Fibroblast of mammary gland (primary cell): Measurements from ENCODE around the gene SMAGP.

Source experiments
- DNase-seq: peaks from one replicate; pipeline ENCODE4 v3.0.0-alpha.2; 2010; ENCODE audit warnings: low read depth
- H3K4me3 ChIP-seq: 2 replicates; pipeline ENCODE4 v1.5.1; 2011; ENCODE audit warnings: low read depth, mild to moderate bottlenecking, low read length, moderate library complexity; ENCODE audit not compliant: control insufficient read depth
- TF ChIP-seq, protein P1 (sequence below): conservative IDR thresholded peaks from 2 replicates; pipeline ENCODE4 v1.5.1; 2011; ENCODE audit warnings: low read depth, low read length, inconsistent platforms; ENCODE audit not compliant: control insufficient read depth, insufficient read depth

Gene SMAGP

DNA sequence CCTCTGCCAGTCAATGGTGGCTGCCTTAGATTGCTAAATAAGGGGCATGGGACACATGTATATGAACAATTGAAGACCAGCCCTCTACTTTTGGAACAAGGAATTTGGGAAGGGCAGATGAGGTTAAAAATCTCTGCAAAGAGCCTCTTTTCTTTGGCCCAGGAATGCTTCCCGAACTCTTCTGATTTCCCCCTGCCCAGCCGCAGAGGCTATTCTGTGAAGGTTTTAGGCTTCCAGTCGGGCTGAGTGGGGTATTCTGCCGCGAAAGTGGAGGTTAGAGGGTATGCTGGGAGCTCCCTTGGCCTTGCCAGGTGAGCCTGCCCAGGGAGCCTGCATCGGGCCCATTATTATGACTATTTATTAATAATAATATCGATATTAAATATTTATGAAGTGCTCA is 53.6 kb downstream of the SMAGP start:
- H3K4me3 ChIP-seq = peak overlapping the region; percentile 73
- no peak for DNase-seq

DNA sequence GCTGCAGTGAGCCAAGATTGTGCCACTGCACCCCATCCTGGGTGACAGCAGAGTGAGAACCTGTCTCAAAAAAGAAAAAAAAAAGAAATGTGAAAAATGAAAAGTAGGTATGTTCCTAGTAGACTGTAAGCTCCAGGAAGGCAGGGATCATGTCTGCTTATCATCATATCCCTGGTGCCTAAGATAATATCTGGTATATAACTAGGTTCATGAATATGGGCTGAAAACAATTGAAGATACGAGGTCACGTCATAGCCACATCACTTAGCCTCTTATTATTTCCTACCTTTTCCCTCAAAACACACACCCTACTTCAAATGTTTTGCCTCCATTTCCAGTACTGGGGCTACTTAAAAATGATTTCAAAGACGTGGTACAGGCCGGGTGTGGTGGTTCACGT is 55.3 kb downstream of the SMAGP start:
- TF ChIP-seq, protein P1, sequence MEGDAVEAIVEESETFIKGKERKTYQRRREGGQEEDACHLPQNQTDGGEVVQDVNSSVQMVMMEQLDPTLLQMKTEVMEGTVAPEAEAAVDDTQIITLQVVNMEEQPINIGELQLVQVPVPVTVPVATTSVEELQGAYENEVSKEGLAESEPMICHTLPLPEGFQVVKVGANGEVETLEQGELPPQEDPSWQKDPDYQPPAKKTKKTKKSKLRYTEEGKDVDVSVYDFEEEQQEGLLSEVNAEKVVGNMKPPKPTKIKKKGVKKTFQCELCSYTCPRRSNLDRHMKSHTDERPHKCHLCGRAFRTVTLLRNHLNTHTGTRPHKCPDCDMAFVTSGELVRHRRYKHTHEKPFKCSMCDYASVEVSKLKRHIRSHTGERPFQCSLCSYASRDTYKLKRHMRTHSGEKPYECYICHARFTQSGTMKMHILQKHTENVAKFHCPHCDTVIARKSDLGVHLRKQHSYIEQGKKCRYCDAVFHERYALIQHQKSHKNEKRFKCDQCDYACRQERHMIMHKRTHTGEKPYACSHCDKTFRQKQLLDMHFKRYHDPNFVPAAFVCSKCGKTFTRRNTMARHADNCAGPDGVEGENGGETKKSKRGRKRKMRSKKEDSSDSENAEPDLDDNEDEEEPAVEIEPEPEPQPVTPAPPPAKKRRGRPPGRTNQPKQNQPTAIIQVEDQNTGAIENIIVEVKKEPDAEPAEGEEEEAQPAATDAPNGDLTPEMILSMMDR = no peak
- H3K4me3 ChIP-seq = no peak overlapping the region
- no peak for DNase-seq

More for the DNA sequence above, 53.6 kb downstream of the SMAGP start:
- TF ChIP-seq, protein P1 = no peak

DNA sequence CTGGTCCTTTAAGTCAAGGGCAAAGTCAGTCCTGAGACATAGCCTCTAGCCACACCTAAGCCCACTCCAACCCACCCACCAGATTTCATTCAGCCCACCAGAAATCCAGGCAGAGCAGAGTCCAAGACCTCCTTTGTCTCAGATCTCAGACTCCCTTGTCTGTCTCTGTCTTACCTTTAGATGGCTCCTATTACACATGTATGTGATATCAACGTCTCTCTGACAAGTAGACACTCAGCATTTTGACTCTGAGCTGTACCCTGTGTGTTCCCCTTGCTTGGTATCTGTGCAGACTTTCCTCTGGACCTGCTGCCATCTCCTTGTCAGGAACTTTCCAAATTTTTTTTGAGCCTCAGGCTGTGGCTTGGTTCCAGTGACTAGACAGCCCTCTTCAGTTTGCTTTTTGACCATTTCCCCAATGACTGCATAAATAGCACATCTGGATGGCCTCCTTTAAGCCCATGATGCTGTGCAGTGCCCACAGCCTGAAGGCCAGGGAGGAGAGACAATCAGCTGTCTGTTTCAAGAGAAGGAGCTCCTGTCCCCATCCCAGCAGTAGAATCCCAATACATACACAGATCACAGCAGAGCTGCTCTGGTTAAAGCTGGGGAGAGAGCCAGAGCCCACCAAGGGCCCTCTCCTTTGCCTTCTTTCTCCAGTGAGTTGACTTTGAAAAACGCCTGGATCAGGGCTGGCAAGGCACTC is 59.4 kb downstream of the SMAGP start:
- TF ChIP-seq, protein P1 = no peak
- H3K4me3 ChIP-seq = no peak overlapping the region
- DNase-seq = no peak

DNA sequence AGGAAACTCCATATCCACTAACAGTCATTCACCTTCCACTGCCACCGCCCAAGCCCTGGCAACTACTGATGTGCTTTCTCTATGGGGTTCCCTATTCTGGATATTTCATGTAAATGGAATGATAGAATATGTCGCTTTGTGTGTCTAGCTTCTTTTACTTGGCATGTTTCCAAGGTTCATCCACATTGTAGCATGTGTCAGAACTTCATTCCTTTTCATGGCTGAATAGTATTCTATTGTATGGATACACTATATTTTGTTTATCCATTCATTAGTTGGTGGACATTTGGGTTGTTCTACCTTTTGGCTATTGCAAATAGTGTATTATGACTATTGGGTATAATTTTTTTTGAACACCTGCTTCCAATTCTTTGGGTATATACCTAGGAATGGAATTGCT is 61.0 kb downstream of the SMAGP start:
- no peak overlapping the region for H3K4me3 ChIP-seq
- DNase-seq = no peak
- TF ChIP-seq, protein P1 = no peak

DNA sequence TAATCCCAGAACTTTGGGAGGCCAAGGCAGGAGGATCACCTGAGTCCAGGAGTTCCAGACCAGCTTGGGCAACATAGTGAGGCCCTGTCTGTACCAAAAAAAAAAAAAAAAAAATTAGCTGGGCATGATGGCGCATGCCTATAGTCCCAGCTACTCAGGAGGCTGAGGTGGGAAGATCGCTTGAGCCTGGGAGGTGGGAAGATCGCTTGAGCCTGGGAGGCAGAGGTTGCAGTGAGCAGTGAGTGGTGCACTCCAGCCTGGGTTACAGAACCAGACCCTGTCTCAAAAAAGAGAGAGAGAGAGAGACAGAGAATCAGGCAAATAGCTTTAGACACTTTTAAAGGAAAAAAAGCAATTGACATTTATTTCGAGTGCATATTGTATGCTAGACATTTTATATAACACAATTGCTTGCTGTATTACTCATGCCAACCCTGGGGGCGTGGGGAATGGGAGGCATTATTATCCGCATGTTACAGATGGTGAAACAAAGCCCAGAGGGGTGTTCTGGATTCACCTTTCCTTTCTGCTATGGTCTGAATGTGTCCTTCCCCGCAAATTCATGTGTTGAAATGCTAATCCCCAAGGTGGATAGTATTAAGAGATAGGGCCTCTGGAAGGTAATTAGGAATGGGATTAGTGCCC is 62.1 kb downstream of the SMAGP start:
- H3K4me3 ChIP-seq = no peak overlapping the region
- DNase-seq = no peak
- TF ChIP-seq, protein P1 = no peak

DNA sequence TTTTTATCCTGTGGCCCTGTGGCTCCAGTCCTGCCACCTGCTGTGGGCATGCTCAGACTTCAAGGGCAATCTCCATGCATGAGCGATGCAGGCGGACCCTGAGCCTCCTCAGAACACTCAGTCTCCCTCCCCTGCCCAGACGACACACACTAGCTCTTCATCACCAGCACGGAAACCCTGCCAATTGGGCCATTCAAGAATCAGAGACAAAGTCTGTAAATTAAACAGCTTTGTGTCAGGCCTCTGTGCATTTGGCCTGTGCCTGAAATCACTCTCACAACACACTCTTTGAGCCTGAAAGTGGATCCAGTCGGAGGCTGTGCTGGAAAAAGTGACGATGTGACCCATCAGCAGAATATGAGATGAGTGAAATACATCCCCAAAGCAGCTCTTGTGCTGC is 64.9 kb downstream of the SMAGP start:
- TF ChIP-seq, protein P1 = no peak
- H3K4me3 ChIP-seq = no peak overlapping the region
- no peak for DNase-seq
